A673 (cell line): ENCODE results near the gene NDUFAF5. TPM values are rescaled to one million over a fixed set of nuclear protein-coding genes. Genes with fewer than 3 reads are reported as not detected.

Experiments used
- BruUV-seq: library from RNA; stranded (reverse); fragments of 400-500 nt; replicated peaks from 2 replicates; lab custom pipeline; 2021; lab: Mats Ljungman, UMichigan
- CTCF ChIA-PET: fragments of 300-600 bp; sonication (Branson Sonifier 250); formaldehyde crosslinking; loops from one replicate; lab custom pipeline; 2022; ENCODE audit warnings: antibody characterized with exemption; lab: Charles Lee
- POLR2A ChIA-PET: fragments of 300-600 bp; sonication (Branson Sonifier 250); formaldehyde crosslinking; loops from one replicate; lab custom pipeline; 2022; ENCODE audit warnings: antibody characterized with exemption; ENCODE audit not compliant: low non-redundant PET; lab: Charles Lee
- DNase-seq: peaks from one replicate; pipeline ENCODE4 v3.0.0-alpha.2; 2015; ENCODE audit warnings: low spot score
- H3K27ac ChIP-seq: fragments of 200-600 bp; sonication (generic); 2 replicates; pipeline ENCODE4 v1.5.1; 2016; ENCODE audit warnings: mixed run types, low read depth, mild to moderate bottlenecking, mixed read lengths, antibody characterized with exemption, low read length; ENCODE audit not compliant: poor library complexity, severe bottlenecking
- H3K27me3 ChIP-seq: fragments of 200-600 bp; sonication (generic); replicated peaks from 2 replicates; pipeline ENCODE4 v1.6.1; 2017; ENCODE audit warnings: mixed run types, low read depth, mild to moderate bottlenecking, mixed read lengths, antibody characterized with exemption, low read length; ENCODE audit not compliant: insufficient read depth, poor library complexity
- H3K36me3 ChIP-seq: fragments of 200-600 bp; sonication (generic); 2 replicates; pipeline ENCODE4 v1.6.1; 2016; ENCODE audit warnings: mixed run types, mild to moderate bottlenecking, mixed read lengths, antibody characterized with exemption, low read length; ENCODE audit not compliant: insufficient read depth, poor library complexity, severe bottlenecking
- H3K4me1 ChIP-seq: fragments of 200-600 bp; sonication (generic); 2 replicates; pipeline ENCODE4 v1.6.1; 2017; ENCODE audit warnings: mixed run types, mild to moderate bottlenecking, mixed read lengths, antibody characterized with exemption, low read length; ENCODE audit not compliant: insufficient read depth, poor library complexity, severe bottlenecking
- H3K4me3 ChIP-seq: fragments of 200-600 bp; sonication (generic); 2 replicates; pipeline ENCODE4 v1.5.1; 2016; ENCODE audit warnings: low read depth, mixed run types, mild to moderate bottlenecking, mixed read lengths, low read length; ENCODE audit not compliant: poor library complexity, severe bottlenecking
- H3K9me3 ChIP-seq: fragments of 200-600 bp; sonication (generic); 2 replicates; pipeline ENCODE4 v1.6.1; 2016; ENCODE audit warnings: mixed run types, low read depth, mild to moderate bottlenecking, mixed read lengths, antibody characterized with exemption, low read length; ENCODE audit not compliant: poor library complexity, severe bottlenecking
- CTCF ChIP-seq: fragments of 300-800, 200-600 bp; sonication (generic); conservative IDR thresholded peaks from 2 replicates; pipeline ENCODE4 v1.5.1; 2017; ENCODE audit warnings: low read depth, mild to moderate bottlenecking, antibody characterized with exemption, low read length, moderate library complexity, mixed read lengths
- EZH2 ChIP-seq: fragments of 200-600 bp; sonication (generic); IDR thresholded peaks from 2 replicates; pipeline ENCODE4 v1.6.1; 2017; ENCODE audit warnings: borderline replicate concordance, low read depth, mild to moderate bottlenecking, mixed read lengths, antibody characterized with exemption, low read length; ENCODE audit not compliant: poor library complexity, severe bottlenecking
- intact Hi-C: fragments of 100-400 bp; cut with micrococcal nuclease; formaldehyde crosslinking; loops from one replicate; pipeline ENCODE4 v1.10.0; 2022; ENCODE audit not compliant: unreplicated experiment
- total RNA-seq: library from RNA; stranded (reverse); gene quantifications from 2 replicates; pipeline ENCODE4 v1.2.3, GENCODE V29; 2021

The NDUFAF5 gene
- total RNA-seq, 1 experiment from 2014 or later = 57.1 TPM

- Histone ChIP-seq H3K27me3 (no peaks in the 10 kb centered on the region), H3K9me3 (no peaks in the 10 kb centered on the region), H3K4me1 (peaks cover 18% of the 10 kb centered on the region), H3K4me3 (no peak overlapping the region), H3K36me3 (peaks cover 67% of the 10 kb centered on the region), H3K27ac (no peak overlapping the region)
- CTCF ChIA-PET = no interaction called here
- no peak for TF ChIP-seq CTCF
- TF ChIP-seq EZH2 = no peak
- peak; percentile 48 for DNase-seq
- intact Hi-C loops = loop anchor here (10.0 kb wide), 2 partner anchors 322 to 452 kb away; no protein-coding TSS in a partner anchor
- BruUV-seq = no TSS peak
- POLR2A ChIA-PET = no interaction called here
Observed at GRCh38 chr20:13777171-13777601, 7.6 kb upstream of the NDUFAF5 start.

GRCh38 chr20:13778827-13779226 lies 6.0 kb upstream of the NDUFAF5 start:
- ChIA-PET POLR2A (no interaction called here), CTCF (no interaction called here)
- no peak for DNase-seq
- peaks cover 23% of the 10 kb centered on the region for H3K4me1 ChIP-seq
- intact Hi-C loops = loop anchor here (10.0 kb wide), 2 partner anchors 324 to 454 kb away; no protein-coding TSS in a partner anchor
- no peaks in the 10 kb centered on the region for H3K9me3 ChIP-seq
- no TSS peak for BruUV-seq
- TF ChIP-seq CTCF (no peak), EZH2 (no peak)
- H3K4me3 ChIP-seq = no peak overlapping the region
- peaks cover 64% of the 10 kb centered on the region for H3K36me3 ChIP-seq
- H3K27me3 ChIP-seq = no peaks in the 10 kb centered on the region
- H3K27ac ChIP-seq = peak overlapping the region; percentile 10

- CTCF ChIA-PET = no interaction called here
- BruUV-seq = no TSS peak
- Histone ChIP-seq H3K36me3 (peaks cover 38% of the 10 kb centered on the region), H3K4me3 (peak overlapping the region; percentile 94), H3K27ac (no peak overlapping the region), H3K27me3 (no peaks in the 10 kb centered on the region), H3K9me3 (no peaks in the 10 kb centered on the region), H3K4me1 (peaks cover 14% of the 10 kb centered on the region)
- no peak for TF ChIP-seq CTCF
- no peak for TF ChIP-seq EZH2
- DNase-seq = no peak
- intact Hi-C loops = no loop called here
- POLR2A ChIA-PET = no interaction called here
Observed at GRCh38 chr20:13783528-13783927, 1.3 kb upstream of the NDUFAF5 start.
